ENCODE data around the gene WNT3. TPM values are rescaled to one million over a fixed set of nuclear protein-coding genes. Genes with fewer than 3 reads are reported as not detected.

The WNT3 gene
- total and polyA plus RNA-seq, 2 experiments from 2014 or later = 2.7 to 3.4 TPM

DNA sequence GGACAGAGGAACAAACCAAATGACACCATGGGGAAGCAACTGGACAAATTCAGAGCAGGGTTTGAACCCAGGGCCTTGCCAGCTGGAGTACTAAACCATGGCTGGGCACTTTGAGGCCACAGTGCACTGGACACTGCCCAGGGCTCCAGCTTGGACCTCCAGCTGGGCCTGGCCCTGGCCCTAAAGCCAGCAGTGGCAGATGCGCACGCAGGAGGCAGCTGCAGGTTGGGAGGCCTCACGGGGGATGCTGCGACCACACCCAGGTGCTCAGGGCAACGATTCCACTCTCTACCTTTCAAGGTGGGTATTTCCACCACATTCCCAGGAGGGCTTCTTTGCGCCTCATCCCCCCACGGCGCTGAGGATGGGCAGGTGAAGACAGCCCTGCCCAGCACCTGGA lies 28.9 kb downstream of the WNT3 start:
- H3K79me2 ChIP-seq (replicated peaks; ENCODE audit: insufficient read depth) = no peaks in the 10 kb centered on the region
- H3K27ac Mint-ChIP-seq = no peak overlapping the region
- peaks cover 40% of the 10 kb centered on the region for H3K27me3 Mint-ChIP-seq (ENCODE audit: insufficient read depth, low read depth, poor library complexity)
- DNase-seq (ENCODE audit: low spot score) (no peak), ATAC-seq (no peak)
- no peak for TF ChIP-seq STAT1 (IDR thresholded peaks at IDR 0.05; ENCODE audit: unreplicated experiment)
- no peak for TF ChIP-seq ZNF462 (CRISPR knock-in tag; IDR thresholded peaks at IDR 0.05)
- TF ChIP-seq POLR2AphosphoS5 (IDR thresholded peaks at IDR 0.05; ENCODE audit: low read depth) = no peak
- TF ChIP-seq ZNF114 (CRISPR knock-in tag; IDR thresholded peaks at IDR 0.05) = no peak
- no peak for TF ChIP-seq EZH2 (IDR thresholded peaks at IDR 0.05; ENCODE audit: low read depth, unreplicated experiment)
- no peak for TF ChIP-seq ZNF331 (CRISPR knock-in tag; IDR thresholded peaks at IDR 0.05; ENCODE audit: low read depth)
- TF ChIP-seq CTCF (conservative IDR thresholded peaks at IDR 0.05; ENCODE audit: low read depth in 2 of 2) = no peak
- no peak for TF ChIP-seq JUNB (IDR thresholded peaks at IDR 0.05; ENCODE audit: unreplicated experiment)
- no peak for TF ChIP-seq CREB1 (CRISPR knock-in tag; IDR thresholded peaks at IDR 0.05; ENCODE audit: low read depth)
- no peak for TF ChIP-seq NANOG (IDR thresholded peaks at IDR 0.05; ENCODE audit: borderline replicate concordance)
- no peak for TF ChIP-seq ETS1 (IDR thresholded peaks at IDR 0.05)
- TF ChIP-seq EZH2phosphoT487 (IDR thresholded peaks at IDR 0.05; ENCODE audit: unreplicated experiment) = no peak
- no peak for TF ChIP-seq REST (IDR thresholded peaks at IDR 0.05; ENCODE audit: unreplicated experiment)
- peaks cover 10% of the 10 kb centered on the region; the same call in 2 of the 3 replicates for H3K9me3 Mint-ChIP-seq
- no peaks in the 10 kb centered on the region for H3K4me1 ChIP-seq (ENCODE audit: insufficient read depth)
- no peak overlapping the region for H3K4me3 Mint-ChIP-seq
- no peaks in the 10 kb centered on the region for H3K36me3 ChIP-seq (ENCODE audit: insufficient read depth)
- H4K20me1 ChIP-seq (replicated peaks; ENCODE audit: insufficient read depth) = no peaks in the 10 kb centered on the region
- H3K36me3 Mint-ChIP-seq (ENCODE audit: low read depth) = peaks cover 4% of the 10 kb centered on the region; the same call in 1 of the 3 replicates
- peaks cover 13% of the 10 kb centered on the region for H3K4me1 Mint-ChIP-seq
- H3K27me3 ChIP-seq (ENCODE audit: insufficient read depth) = peaks cover 32% of the 10 kb centered on the region
- H3K27ac ChIP-seq (ENCODE audit: low read depth) = no peak overlapping the region
- no peak overlapping the region for H3K4me2 ChIP-seq
- H2AFZ ChIP-seq = no peak overlapping the region
- no peaks in the 10 kb centered on the region for H3K9me2 ChIP-seq (ENCODE audit: insufficient read depth)
- H3F3A ChIP-seq (replicated peaks; ENCODE audit: low read depth) = 0 out of 2 replicates have a peak, but pooled peaks cover 4% of the 10 kb centered on the region
- H3K4me3 ChIP-seq = no peak overlapping the region
